Neutrophil (primary cell): ENCODE measurements around the gene ME3.

Experiments used
- H3K27ac ChIP-seq: fragments of 200-600 bp; sonication (generic); 2 replicates; pipeline ENCODE4 v1.5.1; 2016; ENCODE audit warnings: mild to moderate bottlenecking, moderate library complexity
- H3K27me3 ChIP-seq: fragments of 200-600 bp; sonication (generic); 2 replicates; pipeline ENCODE4 v1.6.0; 2016; ENCODE audit warnings: mild to moderate bottlenecking
- H3K36me3 ChIP-seq: fragments of 200-600 bp; sonication (generic); 2 replicates; pipeline ENCODE4 v1.5.1; 2017
- H3K4me1 ChIP-seq, 2 experiments: fragments of 200-600 bp in 1 of 2; sonication (generic) in 1 of 2; 1 replicate in 1 of 2; 2 replicates in 1 of 2; pipeline versions ENCODE4 v1.5.1 to v1.6.1; 2013 to 2016; ENCODE audit warnings: low read depth in 1 of 2, low read length in 1 of 2, mild to moderate bottlenecking in 1 of 2, moderate library complexity in 1 of 2; ENCODE audit not compliant: control insufficient read depth in 1 of 2, insufficient read depth in 1 of 2
- H3K4me3 ChIP-seq, 2 experiments: fragments of 200-600 bp in 1 of 2; sonication (generic) in 1 of 2; 1 replicate in 1 of 2; 2 replicates in 1 of 2; pipeline ENCODE4 v1.5.1; 2013 to 2016; ENCODE audit warnings: low read depth in 1 of 2, low read length in 1 of 2, mild to moderate bottlenecking in 1 of 2, moderate library complexity in 1 of 2
- H3K9me3 ChIP-seq: fragments of 200-600 bp; sonication (generic); 2 replicates; pipeline ENCODE4 v1.5.1; 2016
- CTCF ChIP-seq: fragments of 200-600 bp; sonication (generic); IDR thresholded peaks from 2 replicates; pipeline ENCODE4 v1.5.1; 2016; ENCODE audit warnings: antibody characterized with exemption

The ME3 gene

GRCh38 chr11:86475027-86475426 is 197.4 kb downstream of the ME3 start:
- Histone ChIP-seq H3K4me3 (no peak overlapping the region), H3K9me3 (no peaks in the 10 kb centered on the region), H3K27ac (no peak overlapping the region), H3K36me3 (no peaks in the 10 kb centered on the region), H3K27me3 (no peaks in the 10 kb centered on the region), H3K4me1 (no peaks in the 10 kb centered on the region)
- no peak for TF ChIP-seq CTCF

GRCh38 chr11:86473991-86474833 is 198.2 kb downstream of the ME3 start:
- H3K9me3 ChIP-seq: no peaks in the 10 kb centered on the region
- no peaks in the 10 kb centered on the region for H3K27me3 ChIP-seq
- H3K36me3 ChIP-seq: no peaks in the 10 kb centered on the region
- TF ChIP-seq CTCF: no peak
- H3K4me1 ChIP-seq: no peaks in the 10 kb centered on the region
- no peak overlapping the region for H3K4me3 ChIP-seq
- H3K27ac ChIP-seq: no peak overlapping the region

GRCh38 chr11:86469491-86470388 is 202.7 kb downstream of the ME3 start:
- no peaks in the 10 kb centered on the region for H3K4me1 ChIP-seq
- H3K9me3 ChIP-seq: no peaks in the 10 kb centered on the region

GRCh38 chr11:86468169-86468568 is 204.2 kb downstream of the ME3 start:
- no peak for TF ChIP-seq CTCF
- Histone ChIP-seq H3K36me3 (no peaks in the 10 kb centered on the region), H3K27ac (no peak overlapping the region), H3K4me1 (no peaks in the 10 kb centered on the region), H3K9me3 (no peaks in the 10 kb centered on the region), H3K4me3 (no peak overlapping the region), H3K27me3 (no peaks in the 10 kb centered on the region)

More at GRCh38 chr11:86469491-86470388, 202.7 kb downstream of the ME3 start:
- Histone ChIP-seq H3K27me3 (no peaks in the 10 kb centered on the region), H3K4me3 (no peak overlapping the region), H3K27ac (no peak overlapping the region), H3K36me3 (no peaks in the 10 kb centered on the region)
- TF ChIP-seq CTCF: no peak

- H3K4me3 ChIP-seq: no peak overlapping the region
- TF ChIP-seq CTCF: no peak
- no peaks in the 10 kb centered on the region for H3K9me3 ChIP-seq
- no peak overlapping the region for H3K27ac ChIP-seq
- H3K4me1 ChIP-seq: no peaks in the 10 kb centered on the region
- H3K27me3 ChIP-seq: no peaks in the 10 kb centered on the region
- no peaks in the 10 kb centered on the region for H3K36me3 ChIP-seq
These were observed 207.8 kb downstream of the ME3 start for GRCh38 chr11:86464509-86465221.
